GM12801 (cell line): ENCODE data around the gene BLACAT1.

Experiments used
- CTCF ChIP-seq: IDR thresholded peaks from one replicate; pipeline ENCODE4 v1.5.1; 2011; ENCODE audit warnings: control low read depth; ENCODE audit not compliant: insufficient read length; ENCODE audit errors: extremely low read depth

BLACAT1 gene

GRCh38 chr1:205499789-205500188 lies 43.9 kb upstream of the BLACAT1 start:
- TF ChIP-seq CTCF, result no peak

- no peak for TF ChIP-seq CTCF
Observed at GRCh38 chr1:205497351-205497750, 41.5 kb upstream of the BLACAT1 start.

GRCh38 chr1:205496661-205497060 lies 40.8 kb upstream of the BLACAT1 start:
- no peak for TF ChIP-seq CTCF

- TF ChIP-seq CTCF, result no peak
Observed at GRCh38 chr1:205495237-205495823, 39.5 kb upstream of the BLACAT1 start.

GRCh38 chr1:205494115-205494514 lies 38.3 kb upstream of the BLACAT1 start:
- no peak for TF ChIP-seq CTCF

- no peak for TF ChIP-seq CTCF
Observed at GRCh38 chr1:205493241-205494085, 37.6 kb upstream of the BLACAT1 start.

GRCh38 chr1:205492774-205493173 lies 36.9 kb upstream of the BLACAT1 start:
- no peak for TF ChIP-seq CTCF
